Colonic mucosa (tissue), 4 donors: ENCODE measurements around the gene MYOD1. TPM values are rescaled to one million over a fixed set of nuclear protein-coding genes. Genes with fewer than 3 reads are reported as not detected.

ENCODE experiments used
- DNase-seq: peaks from one replicate; pipeline ENCODE4 v3.0.0-alpha.2; 2020
- H3K27ac ChIP-seq: fragments of 200-600 bp; one replicate; pipeline ENCODE4 v1.8.0; 2021
- H3K27me3 ChIP-seq: fragments of 200-600 bp; one replicate; pipeline ENCODE4 v1.8.0; 2021
- H3K36me3 ChIP-seq: fragments of 200-600 bp; one replicate; pipeline ENCODE4 v1.8.0; 2021
- H3K4me1 ChIP-seq: fragments of 200-600 bp; one replicate; pipeline ENCODE4 v1.8.0; 2021; ENCODE audit warnings: mild to moderate bottlenecking
- H3K4me3 ChIP-seq: fragments of 200-600 bp; one replicate; pipeline ENCODE4 v1.8.0; 2021
- H3K9ac ChIP-seq, 2 donors: one replicate each; pipeline ENCODE4 v1.7.0; 2013; ENCODE audit warnings: control low read depth in 2 of 2, low read depth in 2 of 2, low read length in 2 of 2
- H3K9me3 ChIP-seq: fragments of 200-600 bp; one replicate; pipeline ENCODE4 v1.8.0; 2021
- intact Hi-C: fragments of 100-400 bp; cut with DNase I; formaldehyde crosslinking; loops from one replicate; pipeline ENCODE4 v1.14.1; 2022
- total RNA-seq, 2 donors: library from RNA; stranded (reverse); fragmentation: NEBNext Ultra II Directional in 1 of 2; extraction: Animal tissue kit (Norgen Biotek cat#: 25700) in 1 of 2; gene quantifications; one replicate each; pipeline ENCODE4 v1.2.1, GENCODE V29; 2021
- TF ChIP-seq, protein P1 (sequence below): fragments of 200-600 bp; IDR thresholded peaks from one replicate; pipeline ENCODE4 v1.8.0; 2022; ENCODE audit warnings: antibody characterized with exemption, mild to moderate bottlenecking
- donor health status: healthy.
- donor health status: DM: no; HTN: no; CAD: no.
- donor health status: DM: no; HTN: no; CAD: no.

The MYOD1 gene
- total RNA-seq, 2 donors from 2014 or later = not detected

DNA sequence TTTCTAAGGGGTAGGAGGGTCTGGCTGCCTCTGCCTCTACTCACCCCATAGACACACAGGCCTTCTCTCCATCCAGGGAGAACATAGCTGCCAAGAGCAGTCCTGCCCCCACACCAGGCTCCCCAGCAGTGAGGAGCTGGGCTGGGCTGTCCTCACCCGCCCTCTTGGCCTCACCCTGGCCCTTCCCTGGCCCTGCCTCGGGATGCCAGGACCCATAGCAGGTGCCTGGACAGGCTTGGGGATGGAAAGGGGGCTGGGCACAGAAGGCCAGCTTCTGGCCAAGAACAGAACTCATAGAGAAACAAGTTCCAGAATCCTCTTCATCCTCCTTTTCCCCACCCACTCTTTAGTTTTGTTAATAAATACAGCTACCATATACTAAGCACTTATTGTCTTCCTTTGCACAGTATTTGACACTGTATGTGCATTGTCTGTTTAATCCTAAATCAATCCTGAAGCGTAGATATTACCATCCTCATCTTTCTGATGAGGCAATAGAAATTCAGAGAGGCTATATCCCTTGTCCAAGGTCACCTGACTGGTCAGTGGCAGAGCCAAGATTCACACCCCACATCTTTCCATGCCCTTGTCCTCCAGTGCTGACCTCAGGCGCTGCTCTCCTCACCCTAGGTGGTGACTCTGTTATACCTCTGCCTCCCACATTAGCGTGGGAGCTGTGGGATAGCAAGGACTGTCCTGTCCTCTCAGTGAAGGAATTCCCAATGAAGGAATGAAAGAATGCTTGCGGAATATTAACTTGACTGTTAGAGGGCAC lies 22.0 kb upstream of the MYOD1 start:
- intact Hi-C loops = no loop called here
- H3K4me3 ChIP-seq = no peak overlapping the region
- TF ChIP-seq, protein P1, sequence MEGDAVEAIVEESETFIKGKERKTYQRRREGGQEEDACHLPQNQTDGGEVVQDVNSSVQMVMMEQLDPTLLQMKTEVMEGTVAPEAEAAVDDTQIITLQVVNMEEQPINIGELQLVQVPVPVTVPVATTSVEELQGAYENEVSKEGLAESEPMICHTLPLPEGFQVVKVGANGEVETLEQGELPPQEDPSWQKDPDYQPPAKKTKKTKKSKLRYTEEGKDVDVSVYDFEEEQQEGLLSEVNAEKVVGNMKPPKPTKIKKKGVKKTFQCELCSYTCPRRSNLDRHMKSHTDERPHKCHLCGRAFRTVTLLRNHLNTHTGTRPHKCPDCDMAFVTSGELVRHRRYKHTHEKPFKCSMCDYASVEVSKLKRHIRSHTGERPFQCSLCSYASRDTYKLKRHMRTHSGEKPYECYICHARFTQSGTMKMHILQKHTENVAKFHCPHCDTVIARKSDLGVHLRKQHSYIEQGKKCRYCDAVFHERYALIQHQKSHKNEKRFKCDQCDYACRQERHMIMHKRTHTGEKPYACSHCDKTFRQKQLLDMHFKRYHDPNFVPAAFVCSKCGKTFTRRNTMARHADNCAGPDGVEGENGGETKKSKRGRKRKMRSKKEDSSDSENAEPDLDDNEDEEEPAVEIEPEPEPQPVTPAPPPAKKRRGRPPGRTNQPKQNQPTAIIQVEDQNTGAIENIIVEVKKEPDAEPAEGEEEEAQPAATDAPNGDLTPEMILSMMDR = no peak
- H3K4me1 ChIP-seq = no peaks in the 10 kb centered on the region
- no peak for DNase-seq
- no peaks in the 10 kb centered on the region for H3K36me3 ChIP-seq
- H3K27me3 ChIP-seq = peaks cover 20% of the 10 kb centered on the region
- no peaks in the 10 kb centered on the region for H3K9me3 ChIP-seq
- no peak overlapping the region for H3K9ac ChIP-seq
- no peak overlapping the region for H3K27ac ChIP-seq

DNA sequence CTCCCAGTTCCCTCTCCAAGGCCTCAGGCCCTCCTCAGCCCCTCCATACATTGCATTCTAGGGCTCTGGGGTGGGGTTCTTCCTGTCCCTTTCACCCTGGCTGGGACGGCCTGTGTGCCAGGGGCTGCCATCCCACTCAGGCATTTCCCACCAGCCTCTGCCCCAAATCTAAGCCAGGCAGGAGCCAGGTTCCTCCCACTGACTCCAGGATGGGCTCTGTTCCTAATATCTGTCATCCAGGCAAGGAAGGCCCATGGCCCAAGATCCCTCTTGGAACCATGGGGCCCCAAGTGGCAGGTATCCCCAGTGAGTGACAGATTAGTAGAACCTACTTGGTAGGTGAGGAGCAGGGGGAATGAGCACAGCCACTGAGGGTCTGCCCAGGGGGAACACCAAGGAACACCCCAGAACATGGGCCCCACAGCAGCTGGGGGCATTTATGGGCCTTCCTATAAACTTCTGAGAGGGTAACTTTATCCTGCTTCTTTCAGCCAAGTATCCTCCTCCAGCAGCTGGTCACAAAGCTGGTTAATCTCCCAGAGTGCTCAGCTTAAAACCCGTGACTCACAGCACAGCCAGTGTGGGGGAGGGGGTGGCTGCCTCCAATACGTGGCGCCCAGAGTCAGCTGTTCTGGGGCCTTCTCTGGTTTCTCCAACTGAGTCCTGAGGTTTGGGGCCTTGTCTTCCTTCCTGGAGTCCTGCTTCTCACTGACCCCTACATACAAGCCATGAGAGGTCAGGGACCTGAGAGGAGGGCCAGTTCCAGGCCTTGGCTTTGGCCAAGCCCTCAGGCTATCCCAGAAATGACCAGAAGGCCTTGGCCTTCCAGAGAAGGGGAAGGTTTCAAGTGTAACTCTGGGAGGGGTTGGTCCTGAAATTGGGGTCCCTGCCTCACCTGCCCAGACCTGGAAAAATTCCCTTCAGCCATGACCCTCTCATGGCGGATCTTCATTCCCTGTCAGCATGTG lies 19.9 kb upstream of the MYOD1 start:
- intact Hi-C loops = no loop called here
- Histone ChIP-seq H3K36me3 (no peaks in the 10 kb centered on the region), H3K9me3 (no peaks in the 10 kb centered on the region), H3K27ac (no peak overlapping the region), H3K4me1 (no peaks in the 10 kb centered on the region), H3K27me3 (peaks cover 20% of the 10 kb centered on the region), H3K4me3 (no peak overlapping the region), H3K9ac (no peak overlapping the region)
- DNase-seq = no peak
- TF ChIP-seq, protein P1 = no peak

DNA sequence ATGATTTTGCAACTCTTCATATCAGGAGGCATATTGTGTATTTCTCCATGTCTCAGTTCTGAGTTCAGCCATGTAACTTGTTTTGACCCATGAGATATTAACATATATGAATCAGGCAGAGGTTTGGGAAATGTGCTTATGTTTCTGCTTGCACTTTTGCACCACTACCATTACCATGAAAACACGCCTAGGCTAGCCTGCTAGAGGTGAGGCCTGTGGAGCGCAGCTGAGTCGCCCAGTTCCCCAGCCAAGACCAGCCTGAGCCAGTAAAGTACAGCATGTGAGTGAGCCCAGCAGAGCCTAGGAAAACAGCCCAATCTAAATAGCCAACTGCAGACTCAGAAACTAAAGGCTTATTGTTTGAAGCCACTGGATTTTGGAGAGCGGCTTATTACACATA lies 18.4 kb upstream of the MYOD1 start:
- TF ChIP-seq, protein P1 = no peak
- H3K27me3 ChIP-seq = peaks cover 5% of the 10 kb centered on the region
- no peaks in the 10 kb centered on the region for H3K36me3 ChIP-seq
- H3K4me1 ChIP-seq = no peaks in the 10 kb centered on the region
- H3K27ac ChIP-seq = no peak overlapping the region
- no peak overlapping the region for H3K4me3 ChIP-seq
- intact Hi-C loops = no loop called here
- no peaks in the 10 kb centered on the region for H3K9me3 ChIP-seq
- DNase-seq = no peak
- H3K9ac ChIP-seq = no peak overlapping the region

DNA sequence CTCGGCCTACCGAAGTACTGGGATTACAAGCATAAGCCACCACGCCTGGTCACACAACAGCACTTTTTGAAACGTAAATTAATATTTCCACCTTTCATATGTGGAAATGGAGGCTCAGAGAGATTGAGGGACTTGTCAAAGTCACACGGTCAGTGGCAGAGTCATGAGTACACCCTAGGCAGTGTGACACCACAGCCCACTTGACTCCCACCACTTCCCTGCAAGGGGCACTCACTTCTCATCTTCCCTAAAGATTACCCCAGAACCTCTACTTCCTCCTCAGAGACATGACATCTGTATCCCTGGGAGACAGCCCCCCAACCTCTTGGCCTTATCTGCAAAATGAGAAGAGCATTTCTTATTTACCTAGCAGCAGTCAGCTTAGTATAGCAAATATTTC lies 16.5 kb upstream of the MYOD1 start:
- no peak overlapping the region for H3K27ac ChIP-seq
- TF ChIP-seq, protein P1 = no peak
- DNase-seq = no peak
- intact Hi-C loops = no loop called here
- no peaks in the 10 kb centered on the region for H3K27me3 ChIP-seq
- no peaks in the 10 kb centered on the region for H3K36me3 ChIP-seq
- no peaks in the 10 kb centered on the region for H3K4me1 ChIP-seq
- no peak overlapping the region for H3K9ac ChIP-seq
- no peak overlapping the region for H3K4me3 ChIP-seq
- H3K9me3 ChIP-seq = no peaks in the 10 kb centered on the region

DNA sequence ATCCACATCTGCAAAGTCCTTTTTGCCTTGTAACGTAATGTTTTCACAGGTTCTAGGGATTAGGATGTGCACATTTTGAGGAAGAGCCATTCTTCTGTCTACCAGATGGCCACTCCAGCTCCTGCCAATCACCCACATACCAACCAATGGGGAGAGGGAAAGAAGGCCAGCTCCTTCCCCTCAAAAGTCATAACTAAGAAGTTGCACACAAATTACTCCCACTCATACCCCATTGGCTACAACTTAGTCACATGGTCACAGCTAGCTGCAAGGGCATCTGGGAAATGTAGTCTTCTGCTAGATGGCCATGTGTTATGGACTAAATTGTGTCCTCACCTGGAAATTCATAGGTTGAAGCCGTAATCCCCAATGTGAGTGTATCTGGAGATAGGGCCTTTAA lies 15.4 kb upstream of the MYOD1 start:
- no peak overlapping the region for H3K4me3 ChIP-seq
- H3K9me3 ChIP-seq = no peaks in the 10 kb centered on the region
- DNase-seq = no peak
- no peaks in the 10 kb centered on the region for H3K36me3 ChIP-seq
- TF ChIP-seq, protein P1 = no peak
- H3K9ac ChIP-seq = no peak overlapping the region
- no peaks in the 10 kb centered on the region for H3K27me3 ChIP-seq
- H3K27ac ChIP-seq = no peak overlapping the region
- intact Hi-C loops = no loop called here
- no peaks in the 10 kb centered on the region for H3K4me1 ChIP-seq
